ENCODE data around the gene FERMT3.
A peak's percentile ranks its signal among the peaks of the same experiment; 100 is the strongest.

The FERMT3 gene

GRCh38 chr11:64220271-64220670 is 13.8 kb downstream of the FERMT3 start:
- H3K4me3 ChIP-seq (ENCODE audit: insufficient read depth, low read depth, low read length) = no peak overlapping the region
- no peaks in the 10 kb centered on the region for H3K9me3 ChIP-seq (ENCODE audit: control insufficient read depth, low read length)
- WGBS, 2 experiments = 93 to 94% methylated on average over 17 of the region's 17 CpGs
- H3K27ac ChIP-seq (ENCODE audit: insufficient read depth, low read depth, low read length, poor library complexity, severe bottlenecking) = no peak overlapping the region
- H3K4me1 ChIP-seq (ENCODE audit: control insufficient read depth, insufficient read depth, low read length) = no peaks in the 10 kb centered on the region
- no peaks in the 10 kb centered on the region for H3K36me3 ChIP-seq (ENCODE audit: control insufficient read depth, insufficient read depth, low read length)
- no peaks in the 10 kb centered on the region for H3K27me3 ChIP-seq (ENCODE audit: control insufficient read depth, insufficient read depth, low read length, poor library complexity, severe bottlenecking)

GRCh38 chr11:64220798-64221197 is 14.3 kb downstream of the FERMT3 start:
- Histone ChIP-seq H3K36me3 (ENCODE audit: control insufficient read depth, insufficient read depth, low read length) (no peaks in the 10 kb centered on the region), H3K27me3 (ENCODE audit: control insufficient read depth, insufficient read depth, low read length, poor library complexity, severe bottlenecking) (no peaks in the 10 kb centered on the region), H3K4me1 (ENCODE audit: control insufficient read depth, insufficient read depth, low read length) (peaks cover 2% of the 10 kb centered on the region), H3K27ac (ENCODE audit: insufficient read depth, low read depth, low read length, poor library complexity, severe bottlenecking) (no peak overlapping the region), H3K4me3 (ENCODE audit: insufficient read depth, low read depth, low read length) (no peak overlapping the region), H3K9me3 (ENCODE audit: control insufficient read depth, low read length) (no peaks in the 10 kb centered on the region)
- 94 to 95% methylated on average over 14 of the region's 14 CpGs for WGBS, 2 experiments

GRCh38 chr11:64222651-64223000 is 16.1 kb downstream of the FERMT3 start:
- Histone ChIP-seq H3K9me3 (ENCODE audit: control insufficient read depth, low read length) (no peaks in the 10 kb centered on the region), H3K27ac (ENCODE audit: insufficient read depth, low read depth, low read length, poor library complexity, severe bottlenecking) (no peak overlapping the region), H3K36me3 (ENCODE audit: control insufficient read depth, insufficient read depth, low read length) (no peaks in the 10 kb centered on the region), H3K4me1 (ENCODE audit: control insufficient read depth, insufficient read depth, low read length) (peaks cover 15% of the 10 kb centered on the region), H3K27me3 (ENCODE audit: control insufficient read depth, insufficient read depth, low read length, poor library complexity, severe bottlenecking) (no peaks in the 10 kb centered on the region), H3K4me3 (ENCODE audit: insufficient read depth, low read depth, low read length) (no peak overlapping the region)
- WGBS, 2 experiments = 88 to 90% methylated on average over 9 of the region's 9 CpGs

- Histone ChIP-seq H3K4me1 (ENCODE audit: control insufficient read depth, insufficient read depth, low read length) (peaks cover 15% of the 10 kb centered on the region), H3K27ac (ENCODE audit: insufficient read depth, low read depth, low read length, poor library complexity, severe bottlenecking) (no peak overlapping the region), H3K9me3 (ENCODE audit: control insufficient read depth, low read length) (no peaks in the 10 kb centered on the region), H3K27me3 (ENCODE audit: control insufficient read depth, insufficient read depth, low read length, poor library complexity, severe bottlenecking) (no peaks in the 10 kb centered on the region), H3K4me3 (ENCODE audit: insufficient read depth, low read depth, low read length) (no peak overlapping the region), H3K36me3 (ENCODE audit: control insufficient read depth, insufficient read depth, low read length) (no peaks in the 10 kb centered on the region)
- 95% methylated on average over 24 of the region's 24 CpGs for WGBS, 2 experiments
Measured at GRCh38 chr11:64223001-64223651, 16.6 kb downstream of the FERMT3 start.

- Histone ChIP-seq H3K36me3 (ENCODE audit: control insufficient read depth, insufficient read depth, low read length) (no peaks in the 10 kb centered on the region), H3K27ac (ENCODE audit: insufficient read depth, low read depth, low read length, poor library complexity, severe bottlenecking) (no peak overlapping the region), H3K27me3 (ENCODE audit: control insufficient read depth, insufficient read depth, low read length, poor library complexity, severe bottlenecking) (no peaks in the 10 kb centered on the region), H3K9me3 (ENCODE audit: control insufficient read depth, low read length) (no peaks in the 10 kb centered on the region), H3K4me1 (ENCODE audit: control insufficient read depth, insufficient read depth, low read length) (peaks cover 16% of the 10 kb centered on the region), H3K4me3 (ENCODE audit: insufficient read depth, low read depth, low read length) (no peak overlapping the region)
- 95% methylated on average over 17 of the region's 17 CpGs for WGBS, 2 experiments
Measured at GRCh38 chr11:64224151-64224890, 17.8 kb downstream of the FERMT3 start.

GRCh38 chr11:64224891-64225607 is 18.5 kb downstream of the FERMT3 start:
- 76 to 77% methylated on average over 22 of the region's 22 CpGs for WGBS, 2 experiments
- Histone ChIP-seq H3K36me3 (ENCODE audit: control insufficient read depth, insufficient read depth, low read length) (no peaks in the 10 kb centered on the region), H3K4me1 (ENCODE audit: control insufficient read depth, insufficient read depth, low read length) (peaks cover 23% of the 10 kb centered on the region), H3K9me3 (ENCODE audit: control insufficient read depth, low read length) (no peaks in the 10 kb centered on the region), H3K27me3 (ENCODE audit: control insufficient read depth, insufficient read depth, low read length, poor library complexity, severe bottlenecking) (no peaks in the 10 kb centered on the region), H3K27ac (ENCODE audit: insufficient read depth, low read depth, low read length, poor library complexity, severe bottlenecking) (no peak overlapping the region), H3K4me3 (ENCODE audit: insufficient read depth, low read depth, low read length) (peak overlapping the region; percentile 64)

GRCh38 chr11:64225608-64226506 is 19.3 kb downstream of the FERMT3 start, which contains the start of the genes NUDT22 and TRPT1:
Gene NUDT22, plus strand, starts transcription at chr11:64226274. Its CDS starts 379 bp downstream, at chr11:64226653.
Gene TRPT1, minus strand, starts transcription at chr11:64226186. Its CDS starts 326 bp downstream, at chr11:64225860.
- H3K4me1 ChIP-seq (ENCODE audit: control insufficient read depth, insufficient read depth, low read length) = peaks cover 23% of the 10 kb centered on the region
- H3K27me3 ChIP-seq (ENCODE audit: control insufficient read depth, insufficient read depth, low read length, poor library complexity, severe bottlenecking) = peaks cover 2% of the 10 kb centered on the region
- no peaks in the 10 kb centered on the region for H3K36me3 ChIP-seq (ENCODE audit: control insufficient read depth, insufficient read depth, low read length)
- no peak within 1 kb of the TSS for H3K27ac ChIP-seq (ENCODE audit: insufficient read depth, low read depth, low read length, poor library complexity, severe bottlenecking)
- peak within 1 kb of the TSS; percentile 64 for H3K4me3 ChIP-seq (ENCODE audit: insufficient read depth, low read depth, low read length)
- no peaks in the 10 kb centered on the region for H3K9me3 ChIP-seq (ENCODE audit: control insufficient read depth, low read length)
- 1% methylated on average over 54 of the region's 54 CpGs for WGBS, 2 experiments

GRCh38 chr11:64226507-64227051 is 20.1 kb downstream of the FERMT3 start:
- Histone ChIP-seq H3K9me3 (ENCODE audit: control insufficient read depth, low read length) (no peaks in the 10 kb centered on the region), H3K36me3 (ENCODE audit: control insufficient read depth, insufficient read depth, low read length) (no peaks in the 10 kb centered on the region), H3K27me3 (ENCODE audit: control insufficient read depth, insufficient read depth, low read length, poor library complexity, severe bottlenecking) (peaks cover 9% of the 10 kb centered on the region), H3K4me1 (ENCODE audit: control insufficient read depth, insufficient read depth, low read length) (peaks cover 23% of the 10 kb centered on the region), H3K27ac (ENCODE audit: insufficient read depth, low read depth, low read length, poor library complexity, severe bottlenecking) (no peak overlapping the region), H3K4me3 (ENCODE audit: insufficient read depth, low read depth, low read length) (peak overlapping the region; percentile 64)
- 36 to 38% methylated on average over 26 of the region's 26 CpGs for WGBS, 2 experiments

GRCh38 chr11:64227405-64227956 is 21.0 kb downstream of the FERMT3 start:
- Histone ChIP-seq H3K36me3 (ENCODE audit: control insufficient read depth, insufficient read depth, low read length) (no peaks in the 10 kb centered on the region), H3K9me3 (ENCODE audit: control insufficient read depth, low read length) (no peaks in the 10 kb centered on the region), H3K27me3 (ENCODE audit: control insufficient read depth, insufficient read depth, low read length, poor library complexity, severe bottlenecking) (peaks cover 18% of the 10 kb centered on the region), H3K4me3 (ENCODE audit: insufficient read depth, low read depth, low read length) (no peak overlapping the region), H3K4me1 (ENCODE audit: control insufficient read depth, insufficient read depth, low read length) (peaks cover 23% of the 10 kb centered on the region), H3K27ac (ENCODE audit: insufficient read depth, low read depth, low read length, poor library complexity, severe bottlenecking) (no peak overlapping the region)
- WGBS, 2 experiments = 80 to 94% methylated on average over 3 of the region's 3 CpGs
